Fibroblast of lung (primary cell): Measurements from ENCODE around the gene LHX4. TPM values are rescaled to one million over a fixed set of nuclear protein-coding genes. Genes with fewer than 3 reads are reported as not detected.
A peak's percentile ranks its signal among the peaks of the same experiment; 100 is the strongest.

Source experiments
- DNase-seq, 2 donors: peaks; one replicate each; pipeline versions ENCODE4 v3.0.0 to v3.0.0-alpha.2; 2010; ENCODE audit warnings: low read depth in 2 of 2
- H2AFZ ChIP-seq: 2 replicates; pipeline ENCODE4 v1.5.1; 2012; ENCODE audit warnings: low read length, control low read depth, inconsistent platforms
- H3K27ac ChIP-seq: 2 replicates; pipeline ENCODE4 v1.5.1; 2011; ENCODE audit warnings: low read length, control low read depth; ENCODE audit not compliant: insufficient read depth
- H3K27me3 ChIP-seq: 2 replicates; pipeline ENCODE4 v1.5.1; 2011; ENCODE audit warnings: mild to moderate bottlenecking, low read length; ENCODE audit not compliant: control insufficient read depth, insufficient read depth
- H3K36me3 ChIP-seq: 2 replicates; pipeline ENCODE4 v1.5.1; 2011; ENCODE audit warnings: low read length; ENCODE audit not compliant: control insufficient read depth, insufficient read depth
- H3K4me1 ChIP-seq: 2 replicates; pipeline ENCODE4 v1.5.1; 2011; ENCODE audit warnings: low read length; ENCODE audit not compliant: control insufficient read depth, insufficient read depth; ENCODE audit errors: extremely low read depth
- H3K4me2 ChIP-seq: 2 replicates; pipeline ENCODE4 v1.5.1; 2011; ENCODE audit warnings: low read length, control low read depth; ENCODE audit not compliant: insufficient read depth; ENCODE audit errors: extremely low read depth
- H3K4me3 ChIP-seq, 4 experiments: fragments of 200-600 bp in 1 of 4; sonication (generic) in 1 of 4; replicated peaks in 1 of 4; 2 replicates each; pipeline ENCODE4 v1.5.1; 2011 to 2016; ENCODE audit warnings: low read length in 4 of 4, low read depth in 3 of 4, mild to moderate bottlenecking in 3 of 4, control low read depth in 2 of 4, inconsistent platforms in 1 of 4, mixed read lengths in 1 of 4; ENCODE audit not compliant: insufficient read depth in 1 of 4; ENCODE audit errors: control extremely low read depth in 1 of 4
- H3K79me2 ChIP-seq: 2 replicates; pipeline ENCODE4 v1.5.1; 2012; ENCODE audit warnings: mild to moderate bottlenecking, low read length, inconsistent platforms; ENCODE audit not compliant: control insufficient read depth, insufficient read depth
- H3K9ac ChIP-seq: 2 replicates; pipeline ENCODE4 v1.5.1; 2011; ENCODE audit warnings: mild to moderate bottlenecking, low read length, control low read depth; ENCODE audit not compliant: insufficient read depth
- H3K9me3 ChIP-seq: 2 replicates; pipeline ENCODE4 v1.5.1; 2012; ENCODE audit warnings: low read depth, low read length; ENCODE audit not compliant: control insufficient read depth, insufficient read depth
- H4K20me1 ChIP-seq: 2 replicates; pipeline ENCODE4 v1.5.1; 2011; ENCODE audit warnings: low read length; ENCODE audit not compliant: control insufficient read depth, insufficient read depth; ENCODE audit errors: extremely low read depth
- CTCF ChIP-seq, 2 donors: IDR thresholded peaks in 1 of 2; conservative IDR thresholded peaks in 1 of 2; 1 replicate in 1 of 2; 2 replicates in 1 of 2; pipeline ENCODE4 v1.5.1; 2011 to 2012; ENCODE audit warnings: low read length in 2 of 2, control low read depth in 1 of 2, inconsistent platforms in 1 of 2, low read depth in 1 of 2, mild to moderate bottlenecking in 1 of 2
- EZH2 ChIP-seq: IDR thresholded peaks from 2 replicates; pipeline ENCODE4 v1.5.1; 2012; ENCODE audit warnings: low read length, control low read depth, mild to moderate bottlenecking; ENCODE audit errors: missing control alignments
- polyA plus RNA-seq, 2 donors: library from polyadenylated mRNA; depleted of rRNA in 1 of 2; stranded (reverse) in 1 of 2; unstranded in 1 of 2; fragments of >200 nt; gene quantifications; 2 replicates each; pipeline ENCODE4 v1.2.1, GENCODE V29; 2011 to 2012; ENCODE audit warnings: missing spikeins in 1 of 2
- total RNA-seq: library from RNA; depleted of rRNA; stranded (reverse); fragments of >200 nt; gene quantifications from 2 replicates; pipeline ENCODE4 v1.2.1, GENCODE V29; 2014

Gene LHX4
- total and polyA plus RNA-seq, 2 donors (not counting 1 experiment from before 2014, with no cell fraction given): 0.03 to 0.33 TPM

- no peaks in the 10 kb centered on the region for H3K79me2 ChIP-seq
- no peak overlapping the region for H3K9ac ChIP-seq
- no peaks in the 10 kb centered on the region for H3K36me3 ChIP-seq
- peaks cover 64% of the 10 kb centered on the region for H3K27me3 ChIP-seq
- peak overlapping the region; percentile 86 for H3K4me2 ChIP-seq
- H3K27ac ChIP-seq: no peak overlapping the region
- H3K9me3 ChIP-seq: no peaks in the 10 kb centered on the region
- H4K20me1 ChIP-seq: no peaks in the 10 kb centered on the region
- TF ChIP-seq EZH2 (peak; percentile 87), CTCF (conservative IDR thresholded peaks at IDR 0.05 in 1 of 2, IDR thresholded peaks at IDR 0.05 in 1 of 2; ENCODE audit: low read depth in 1 of 2, low read length in 2 of 2) (no peak)
- DNase-seq: no peak
- peaks cover 9% of the 10 kb centered on the region for H3K4me1 ChIP-seq
- H3K4me3 ChIP-seq: peak overlapping the region in 2 of 4 experiments; percentile 2 to 31
- no peak overlapping the region for H2AFZ ChIP-seq
Observed at GRCh38 chr1:180231936-180232335, 1.9 kb downstream of the LHX4 start.

GRCh38 chr1:180232521-180233043 lies 2.5 kb downstream of the LHX4 start:
- DNase-seq: no peak
- H3K27me3 ChIP-seq: peaks cover 68% of the 10 kb centered on the region
- H3K4me2 ChIP-seq: no peak overlapping the region
- H4K20me1 ChIP-seq: no peaks in the 10 kb centered on the region
- H3K9me3 ChIP-seq: no peaks in the 10 kb centered on the region
- H3K79me2 ChIP-seq: no peaks in the 10 kb centered on the region
- H3K4me1 ChIP-seq: peaks cover 9% of the 10 kb centered on the region
- no peak overlapping the region for H3K27ac ChIP-seq
- no peak overlapping the region for H3K9ac ChIP-seq
- no peak overlapping the region for H2AFZ ChIP-seq
- no peak overlapping the region for H3K4me3 ChIP-seq
- TF ChIP-seq CTCF (conservative IDR thresholded peaks at IDR 0.05 in 1 of 2, IDR thresholded peaks at IDR 0.05 in 1 of 2; ENCODE audit: low read depth in 1 of 2, low read length in 2 of 2): no peak
- TF ChIP-seq EZH2: no peak
- H3K36me3 ChIP-seq: no peaks in the 10 kb centered on the region

GRCh38 chr1:180233191-180234011 lies 3.3 kb downstream of the LHX4 start:
- H3K79me2 ChIP-seq: no peaks in the 10 kb centered on the region
- no peak overlapping the region for H3K9ac ChIP-seq
- H3K9me3 ChIP-seq: no peaks in the 10 kb centered on the region
- no peak overlapping the region for H3K27ac ChIP-seq
- no peak overlapping the region for H2AFZ ChIP-seq
- no peak for DNase-seq
- H3K4me1 ChIP-seq: peaks cover 9% of the 10 kb centered on the region
- H3K4me2 ChIP-seq: no peak overlapping the region
- H3K36me3 ChIP-seq: no peaks in the 10 kb centered on the region
- H3K4me3 ChIP-seq: no peak overlapping the region
- no peaks in the 10 kb centered on the region for H4K20me1 ChIP-seq
- H3K27me3 ChIP-seq: peaks cover 71% of the 10 kb centered on the region
- no peak for TF ChIP-seq CTCF (conservative IDR thresholded peaks at IDR 0.05 in 1 of 2, IDR thresholded peaks at IDR 0.05 in 1 of 2; ENCODE audit: low read depth in 1 of 2, low read length in 2 of 2)
- TF ChIP-seq EZH2: peak; percentile 92
